GM13976 (cell line): ENCODE results near the gene SPATC1L.

ENCODE experiments used
- DNase-seq: peaks from one replicate; pipeline ENCODE4 v3.0.0; 2012; ENCODE audit warnings: low spot score
- in situ Hi-C: fragments of 300-500 bp; cut with MboI; formaldehyde crosslinking; loops from one replicate; pipeline ENCODE4 v1.12.0; 2022; ENCODE audit warnings: low sequenced_read_pairs, mixed read lengths, inconsistent platforms; ENCODE audit not compliant: unreplicated experiment
- TF ChIP-seq, protein P1 (sequence below): IDR thresholded peaks from 2 replicates; pipeline ENCODE4 v1.5.1; 2012; ENCODE audit warnings: borderline replicate concordance, mild to moderate bottlenecking; ENCODE audit not compliant: insufficient read depth; ENCODE audit errors: extremely low read depth, missing control alignments, control extremely low read depth

SPATC1L gene

DNA sequence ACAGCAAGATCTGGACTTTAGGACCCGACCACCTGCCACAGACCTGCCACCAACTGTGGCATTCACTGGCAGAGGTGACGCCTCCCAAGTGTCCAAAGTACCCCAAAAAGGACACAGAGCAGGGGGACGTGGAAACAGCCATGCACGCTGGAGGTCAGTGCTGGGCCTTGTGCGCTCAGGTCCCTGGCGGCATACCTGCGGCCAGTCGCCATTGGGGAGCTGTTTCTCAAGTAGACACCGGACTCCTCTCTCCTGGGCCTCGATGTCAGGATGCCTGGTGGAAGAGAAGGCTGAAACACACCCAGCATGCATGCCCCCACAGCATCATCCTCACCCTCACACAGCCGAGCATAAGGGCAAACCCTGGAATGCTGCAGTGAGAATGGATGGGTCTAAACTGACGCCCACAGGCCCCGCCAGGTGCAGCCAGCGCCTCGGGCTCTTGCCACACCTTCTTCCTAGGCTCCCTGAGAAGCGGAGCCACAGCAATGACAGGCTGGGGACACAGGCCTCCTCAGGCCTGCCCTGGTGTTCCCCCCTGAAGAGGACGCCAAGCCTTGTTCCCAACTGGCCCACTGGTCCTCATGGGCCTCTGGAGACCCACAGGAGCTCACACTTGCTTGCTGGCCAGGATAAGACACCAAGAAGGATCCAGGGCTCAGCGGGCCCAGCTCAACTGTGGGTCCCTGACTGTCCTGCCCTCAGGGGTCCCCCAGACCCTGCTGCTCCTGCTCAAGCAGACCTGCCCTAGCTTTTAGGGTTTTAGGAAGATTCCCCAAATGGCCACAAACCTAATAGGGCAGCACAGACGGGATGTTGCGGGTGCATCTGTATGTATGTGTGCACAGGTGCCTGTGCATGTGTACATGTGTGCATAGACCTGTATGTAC is 7.7 kb upstream of the SPATC1L start:
- in situ Hi-C loops, result no loop called here
- no peak for DNase-seq
- TF ChIP-seq, protein P1, sequence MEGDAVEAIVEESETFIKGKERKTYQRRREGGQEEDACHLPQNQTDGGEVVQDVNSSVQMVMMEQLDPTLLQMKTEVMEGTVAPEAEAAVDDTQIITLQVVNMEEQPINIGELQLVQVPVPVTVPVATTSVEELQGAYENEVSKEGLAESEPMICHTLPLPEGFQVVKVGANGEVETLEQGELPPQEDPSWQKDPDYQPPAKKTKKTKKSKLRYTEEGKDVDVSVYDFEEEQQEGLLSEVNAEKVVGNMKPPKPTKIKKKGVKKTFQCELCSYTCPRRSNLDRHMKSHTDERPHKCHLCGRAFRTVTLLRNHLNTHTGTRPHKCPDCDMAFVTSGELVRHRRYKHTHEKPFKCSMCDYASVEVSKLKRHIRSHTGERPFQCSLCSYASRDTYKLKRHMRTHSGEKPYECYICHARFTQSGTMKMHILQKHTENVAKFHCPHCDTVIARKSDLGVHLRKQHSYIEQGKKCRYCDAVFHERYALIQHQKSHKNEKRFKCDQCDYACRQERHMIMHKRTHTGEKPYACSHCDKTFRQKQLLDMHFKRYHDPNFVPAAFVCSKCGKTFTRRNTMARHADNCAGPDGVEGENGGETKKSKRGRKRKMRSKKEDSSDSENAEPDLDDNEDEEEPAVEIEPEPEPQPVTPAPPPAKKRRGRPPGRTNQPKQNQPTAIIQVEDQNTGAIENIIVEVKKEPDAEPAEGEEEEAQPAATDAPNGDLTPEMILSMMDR, result no peak

DNA sequence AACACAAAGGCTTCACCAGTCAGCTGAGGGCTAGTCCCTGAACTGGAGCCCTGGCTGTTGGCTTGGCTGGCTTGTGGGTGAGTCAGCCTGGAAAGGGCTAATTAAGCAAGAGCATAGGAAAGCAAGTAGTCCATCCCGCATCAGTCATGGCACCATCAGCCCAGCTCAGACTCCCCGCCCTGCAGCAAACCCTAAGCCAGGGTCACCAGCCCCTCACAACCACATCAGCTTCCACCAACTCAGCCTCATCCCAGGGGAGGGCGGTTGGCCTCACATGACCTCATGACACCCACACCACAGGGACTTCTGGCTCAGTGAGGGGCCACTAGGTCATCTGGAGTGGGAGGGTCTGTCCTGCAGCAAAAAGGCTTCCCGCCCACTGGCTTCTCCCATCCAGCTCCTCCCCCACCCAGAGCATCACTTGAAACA is 7.0 kb upstream of the SPATC1L start:
- in situ Hi-C loops, result no loop called here
- TF ChIP-seq, protein P1, result no peak
- DNase-seq, result no peak

DNA sequence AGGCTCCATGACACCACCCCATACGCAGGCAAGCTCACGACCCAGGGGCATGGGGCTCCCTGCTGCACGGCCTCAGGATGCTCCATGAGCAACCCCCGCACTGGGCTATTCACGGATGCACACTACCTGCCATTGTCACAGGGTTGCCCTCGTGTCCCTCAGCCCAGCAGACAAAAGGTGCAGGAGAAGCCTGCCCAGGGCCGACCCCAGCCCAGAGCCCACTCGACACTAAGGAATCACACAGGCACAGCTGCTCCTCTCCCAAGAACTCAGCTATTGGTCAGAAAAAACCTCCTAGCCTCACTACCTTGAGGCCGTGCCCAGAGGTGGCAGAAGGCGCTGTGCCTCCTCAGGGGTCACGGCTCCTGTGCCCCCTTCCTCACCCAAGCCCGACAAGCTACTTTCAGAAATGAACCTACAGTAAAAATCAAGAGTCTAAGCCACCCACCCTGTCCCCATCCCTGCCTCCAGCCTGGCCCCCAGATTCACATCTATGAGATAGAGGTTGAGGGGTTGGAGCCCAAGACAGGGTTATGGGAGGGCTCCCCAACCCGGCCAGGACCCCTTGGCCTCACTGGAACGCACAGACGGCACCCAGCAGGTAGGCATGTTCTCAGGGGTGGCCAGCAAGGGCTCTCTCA is 6.4 kb upstream of the SPATC1L start:
- in situ Hi-C loops, result no loop called here
- DNase-seq, result no peak
- TF ChIP-seq, protein P1, result no peak

DNA sequence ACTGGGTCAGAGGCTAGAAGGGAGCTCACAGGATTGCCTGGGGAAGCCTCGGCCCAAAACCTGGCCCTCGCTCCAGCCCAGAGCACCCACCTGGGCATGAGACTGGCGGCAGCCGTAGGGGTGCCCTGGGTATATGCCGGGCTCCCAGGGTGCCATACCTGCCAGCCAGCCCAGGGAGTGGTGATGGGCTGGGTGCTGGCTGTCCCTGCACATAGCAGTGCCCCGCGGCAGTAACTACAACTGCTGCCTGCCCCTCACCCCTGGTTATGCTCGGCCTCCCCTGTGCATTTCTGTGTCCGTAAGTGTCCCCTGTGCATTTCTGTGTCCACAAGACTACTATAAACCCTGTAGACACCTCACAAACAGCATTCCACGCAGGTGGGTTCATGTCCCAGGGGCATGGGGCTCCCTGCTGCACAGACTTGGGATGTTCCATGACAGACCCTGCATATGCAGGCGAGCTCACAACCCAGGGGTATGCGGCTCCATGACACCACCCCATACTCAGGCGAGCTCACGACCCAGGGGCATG is 5.8 kb upstream of the SPATC1L start:
- TF ChIP-seq, protein P1, result no peak
- no peak for DNase-seq
- in situ Hi-C loops, result no loop called here

DNA sequence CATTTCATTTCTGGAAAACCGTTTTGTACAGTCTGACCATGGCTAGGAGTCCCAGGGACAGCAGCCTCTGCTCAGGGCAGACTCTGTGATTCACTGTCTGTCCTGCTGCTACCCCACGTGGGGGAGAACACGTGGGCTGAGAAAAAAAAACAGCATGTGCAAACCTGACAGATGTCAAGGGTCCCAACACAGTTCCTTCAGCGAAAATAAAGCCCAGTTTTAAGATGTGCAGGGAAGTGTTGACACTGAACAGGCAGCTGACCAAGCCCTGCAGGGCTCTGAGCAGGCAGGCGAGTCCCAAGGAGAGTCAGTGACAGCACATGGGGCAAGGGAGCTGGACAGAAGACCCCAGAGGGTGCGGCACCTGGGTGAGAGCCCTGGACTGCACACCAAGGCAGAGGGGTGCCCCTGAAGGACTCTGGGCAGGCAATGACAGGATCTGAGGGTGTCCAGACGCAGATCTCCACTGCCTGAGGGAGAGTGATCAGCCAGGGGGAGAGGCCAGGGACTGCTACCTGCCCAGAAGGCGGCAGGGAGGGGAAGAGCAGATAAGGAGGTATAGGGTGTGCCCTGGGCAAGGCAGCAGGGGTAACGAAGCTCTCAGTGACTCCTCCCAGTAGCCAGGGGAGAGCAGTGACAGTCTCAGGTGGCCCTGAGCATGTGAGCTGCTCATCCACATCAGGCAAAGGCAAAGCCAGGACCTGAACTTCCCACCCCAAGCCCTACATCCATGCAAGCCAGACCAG is 5.1 kb upstream of the SPATC1L start:
- TF ChIP-seq, protein P1, result no peak
- in situ Hi-C loops, result no loop called here
- DNase-seq, result no peak
